Liver (tissue), 9 donors: ENCODE results near the gene EIF2AK3. TPM values are rescaled to one million over a fixed set of nuclear protein-coding genes. Genes with fewer than 3 reads are reported as not detected.
A peak's percentile ranks its signal among the peaks of the same experiment; 100 is the strongest.

ENCODE experiments used
- DNase-seq: peaks from one replicate; pipeline ENCODE4 v3.0.0-alpha.2; 2017; ENCODE audit warnings: low spot score
- H3K27ac ChIP-seq, 2 donors: one replicate each; pipeline ENCODE4 v1.7.0; 2013; ENCODE audit warnings: inconsistent platforms in 2 of 2, low read length in 2 of 2, control low read depth in 1 of 2, low read depth in 1 of 2, mild to moderate bottlenecking in 1 of 2
- H3K27me3 ChIP-seq, 4 donors: one replicate each; pipeline versions ENCODE4 v1.6.1 to v1.7.0; 2013; ENCODE audit warnings: low read length in 3 of 4, inconsistent platforms in 1 of 4, mild to moderate bottlenecking in 1 of 4, moderate library complexity in 1 of 4; ENCODE audit not compliant: control insufficient read depth in 4 of 4, insufficient read depth in 4 of 4
- H3K36me3 ChIP-seq, 4 donors: one replicate each; pipeline versions ENCODE4 v1.6.1 to v1.7.0; 2013; ENCODE audit warnings: low read length in 3 of 4, mild to moderate bottlenecking in 3 of 4, low read depth in 1 of 4, moderate library complexity in 1 of 4; ENCODE audit not compliant: control insufficient read depth in 4 of 4, insufficient read depth in 3 of 4
- H3K4me1 ChIP-seq, 4 donors: one replicate each; pipeline versions ENCODE4 v1.6.1 to v1.7.0; 2013; ENCODE audit warnings: low read length in 3 of 4, mild to moderate bottlenecking in 3 of 4, moderate library complexity in 1 of 4; ENCODE audit not compliant: control insufficient read depth in 4 of 4, insufficient read depth in 4 of 4
- H3K4me3 ChIP-seq, 3 donors: one replicate each; pipeline versions ENCODE4 v1.6.1 to v1.7.0; 2013; ENCODE audit warnings: low read length in 3 of 3, control low read depth in 1 of 3, low read depth in 1 of 3, mild to moderate bottlenecking in 1 of 3
- H3K9ac ChIP-seq, 2 donors: one replicate each; pipeline ENCODE4 v1.7.0; 2013; ENCODE audit warnings: low read length in 2 of 2, mild to moderate bottlenecking in 2 of 2, moderate library complexity in 2 of 2, control low read depth in 1 of 2, low read depth in 1 of 2
- H3K9me3 ChIP-seq, 4 donors: one replicate each; pipeline versions ENCODE4 v1.6.1 to v1.7.0; 2013; ENCODE audit warnings: low read length in 3 of 4; ENCODE audit not compliant: control insufficient read depth in 4 of 4
- ATF3 ChIP-seq: IDR thresholded peaks from 2 replicates; pipeline ENCODE4 v1.6.1; 2016; ENCODE audit warnings: antibody characterized with exemption
- FOXA2 ChIP-seq: IDR thresholded peaks from 2 replicates; pipeline ENCODE4 v1.6.1; 2016; ENCODE audit warnings: antibody characterized with exemption
- NR2F2 ChIP-seq: IDR thresholded peaks from 2 replicates; pipeline ENCODE4 v1.6.1; 2016; ENCODE audit warnings: antibody characterized with exemption
- REST ChIP-seq: IDR thresholded peaks from 2 replicates; pipeline ENCODE4 v1.6.1; 2016; ENCODE audit warnings: antibody characterized with exemption, mild to moderate bottlenecking
- YY1 ChIP-seq: IDR thresholded peaks from 2 replicates; pipeline ENCODE4 v1.6.1; 2016; ENCODE audit warnings: antibody characterized with exemption, mild to moderate bottlenecking
- WGBS: extraction: QIAGEN DNeasy Blood & Tissue Kit; methylation state at CpG from one replicate; pipeline ENCODE4 v1.1.7; 2013; 5-methylcytosine and 5-hydroxymethylcytosine counted together
- polyA plus RNA-seq, 2 donors: library from polyadenylated mRNA; stranded (reverse) in 1 of 2; unstranded in 1 of 2; fragments of 200-250 nt in 1 of 2; fragments of >200 nt in 1 of 2; fragmentation: Nextera tagmentation in 1 of 2; extraction: Ambion mirVana in 1 of 2; gene quantifications; one replicate each; pipeline versions ENCODE4 v1.2.1 to v1.2.3, GENCODE V29; 2013 to 2015
- total RNA-seq, 2 donors: library from RNA; depleted of rRNA; stranded (reverse); fragments of >200 nt; gene quantifications; one replicate each; pipeline ENCODE4 v1.2.3, GENCODE V29; 2014
- donor health status: healthy.
- donor health status: healthy.
- donor health status: healthy.
- donor health status: healthy.
- donor health status: healthy.

Gene EIF2AK3
- total and polyA plus RNA-seq, 4 donors = 2.9 to 31.5 (median 9.2) TPM

- no peak for TF ChIP-seq FOXA2
- peak; percentile 74 for TF ChIP-seq NR2F2
- TF ChIP-seq REST = peak; percentile 6
- Histone ChIP-seq H3K36me3 (no peaks in the 10 kb centered on the region), H3K4me3 (no peak overlapping the region), H3K9me3 (no peaks in the 10 kb centered on the region), H3K9ac (no peak overlapping the region), H3K4me1 (no peaks in the 10 kb centered on the region), H3K27me3 (no peaks in the 10 kb centered on the region), H3K27ac (peak overlapping the region in 1 of 2 donors; percentile 66)
- DNase-seq = no peak
- WGBS = 66% methylated on average over 4 of the region's 4 CpGs
These were observed 32.3 kb upstream of the EIF2AK3 start for GRCh38 chr2:88659538-88659915.

- no peaks in the 10 kb centered on the region for H3K27me3 ChIP-seq
- no peak overlapping the region for H3K4me3 ChIP-seq
- no peaks in the 10 kb centered on the region for H3K9me3 ChIP-seq
- TF ChIP-seq YY1 (no peak), REST (peak; percentile 27)
- no peaks in the 10 kb centered on the region for H3K4me1 ChIP-seq
- no peak for DNase-seq
- no peak overlapping the region for H3K9ac ChIP-seq
- peak overlapping the region in 1 of 2 donors; percentile 66 for H3K27ac ChIP-seq
- no peaks in the 10 kb centered on the region for H3K36me3 ChIP-seq
- 70% methylated on average over 4 of the region's 4 CpGs for WGBS
These were observed 31.7 kb upstream of the EIF2AK3 start for GRCh38 chr2:88658881-88659537.

- no peaks in the 10 kb centered on the region for H3K36me3 ChIP-seq
- H3K27ac ChIP-seq = no peak overlapping the region
- H3K4me1 ChIP-seq = no peaks in the 10 kb centered on the region
- H3K27me3 ChIP-seq = no peaks in the 10 kb centered on the region
- no peak overlapping the region for H3K9ac ChIP-seq
- no peaks in the 10 kb centered on the region for H3K9me3 ChIP-seq
- DNase-seq = no peak
- H3K4me3 ChIP-seq = no peak overlapping the region
- TF ChIP-seq ATF3 (no peak), NR2F2 (no peak)
- WGBS = 71% methylated on average over 3 of the region's 3 CpGs
These were observed 31.1 kb upstream of the EIF2AK3 start for GRCh38 chr2:88658326-88658725.
